HUES6 (cell line): ENCODE data around the gene ROR2.
A peak's percentile ranks its signal among the peaks of the same experiment; 100 is the strongest.
"Not testable (repeated sequence)": the region's sequence is repeated elsewhere in the genome, so short reads cannot be mapped to it uniquely, and the experiment has no call there.

ENCODE experiments used
- H3K27ac ChIP-seq: 2 replicates; pipeline ENCODE4 v1.7.0; 2013; ENCODE audit warnings: low read depth, mild to moderate bottlenecking, low read length, inconsistent platforms
- H3K27me3 ChIP-seq: 2 replicates; pipeline ENCODE4 v1.6.1; 2013; ENCODE audit warnings: low read length; ENCODE audit not compliant: control insufficient read depth, insufficient read depth
- H3K36me3 ChIP-seq: 2 replicates; pipeline ENCODE4 v1.6.1; 2013; ENCODE audit warnings: low read length; ENCODE audit not compliant: control insufficient read depth, insufficient read depth
- H3K4me1 ChIP-seq: 2 replicates; pipeline ENCODE4 v1.6.1; 2013; ENCODE audit warnings: low read length; ENCODE audit not compliant: control insufficient read depth, insufficient read depth
- H3K4me3 ChIP-seq: 2 replicates; pipeline ENCODE4 v1.5.1; 2013; ENCODE audit warnings: low read depth, low read length
- H3K9ac ChIP-seq: one replicate; pipeline ENCODE4 v1.6.1; 2013; ENCODE audit warnings: mild to moderate bottlenecking, low read length
- H3K9me3 ChIP-seq: 2 replicates; pipeline ENCODE4 v1.6.1; 2013; ENCODE audit warnings: low read depth, low read length; ENCODE audit not compliant: control insufficient read depth, insufficient read depth

Gene ROR2

GRCh38 chr9:91949946-91950664 is at the start of gene ROR2:
ROR2 (minus strand) TSS chr9:91950228.
- H3K9ac ChIP-seq, result peak within 1 kb of the TSS; percentile 92
- peak within 1 kb of the TSS; percentile 72; the same call in 1 of the 2 replicates for H3K27ac ChIP-seq
- H3K27me3 ChIP-seq, result peaks cover 36% of the 10 kb centered on the region
- H3K9me3 ChIP-seq, result peaks cover 3% of the 10 kb centered on the region; the same call in 1 of the 2 replicates
- peak within 1 kb of the TSS; percentile 83 for H3K4me3 ChIP-seq
- no peaks in the 10 kb centered on the region for H3K36me3 ChIP-seq
- peaks cover 44% of the 10 kb centered on the region for H3K4me1 ChIP-seq

DNA sequence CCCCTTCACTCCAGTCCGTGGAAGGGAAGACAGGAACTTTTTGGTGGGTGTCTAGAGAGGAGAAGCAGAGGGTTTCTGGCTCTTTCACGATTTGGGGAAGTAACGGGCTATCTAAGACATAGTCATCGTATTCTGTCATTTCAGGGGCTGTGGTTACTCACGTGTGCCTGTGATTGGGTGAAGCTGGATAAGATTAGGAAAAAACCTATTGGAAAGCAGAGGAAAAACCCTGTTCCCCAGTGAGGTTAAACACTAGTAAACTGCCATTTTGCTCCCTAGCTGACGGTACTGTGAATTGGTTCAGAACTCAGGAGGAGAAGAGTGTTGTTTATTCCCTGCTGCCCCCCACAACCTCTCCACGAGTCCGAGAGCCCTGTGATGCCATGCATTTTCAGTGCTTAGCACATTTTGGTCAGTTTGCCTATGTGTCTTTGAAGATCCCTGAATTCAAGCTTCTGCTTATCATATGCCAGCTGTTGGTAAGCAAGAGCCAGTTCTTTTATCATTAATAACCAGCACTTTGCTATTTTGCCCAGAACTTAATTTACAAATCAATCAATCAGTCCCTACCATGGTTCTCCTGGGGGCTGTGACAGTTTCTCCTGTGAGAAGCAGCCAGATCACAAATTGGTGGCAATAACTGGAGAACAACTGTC is 45.1 kb upstream of the ROR2 start:
- H3K4me1 ChIP-seq, result no peaks in the 10 kb centered on the region; the same call in 1 of the 2 replicates
- no peak overlapping the region for H3K27ac ChIP-seq
- H3K36me3 ChIP-seq, result no peaks in the 10 kb centered on the region
- H3K27me3 ChIP-seq, result no peaks in the 10 kb centered on the region
- H3K9ac ChIP-seq, result no peak overlapping the region
- no peak overlapping the region for H3K4me3 ChIP-seq
- H3K9me3 ChIP-seq, result no peaks in the 10 kb centered on the region

- Histone ChIP-seq H3K36me3 (no peaks in the 10 kb centered on the region), H3K27ac (no peak overlapping the region), H3K27me3 (no peaks in the 10 kb centered on the region), H3K9me3 (no peaks in the 10 kb centered on the region), H3K9ac (no peak overlapping the region), H3K4me3 (no peak overlapping the region), H3K4me1 (no peaks in the 10 kb centered on the region; the same call in 1 of the 2 replicates)
These were observed 44.4 kb upstream of the ROR2 start for GRCh38 chr9:91994422-91994821.

GRCh38 chr9:91992461-91993041 is 42.5 kb upstream of the ROR2 start:
- Histone ChIP-seq H3K27me3 (no peaks in the 10 kb centered on the region), H3K27ac (no peak overlapping the region), H3K9me3 (no peaks in the 10 kb centered on the region), H3K36me3 (no peaks in the 10 kb centered on the region), H3K4me1 (no peaks in the 10 kb centered on the region; the same call in 1 of the 2 replicates), H3K9ac (no peak overlapping the region), H3K4me3 (no peak overlapping the region)

DNA sequence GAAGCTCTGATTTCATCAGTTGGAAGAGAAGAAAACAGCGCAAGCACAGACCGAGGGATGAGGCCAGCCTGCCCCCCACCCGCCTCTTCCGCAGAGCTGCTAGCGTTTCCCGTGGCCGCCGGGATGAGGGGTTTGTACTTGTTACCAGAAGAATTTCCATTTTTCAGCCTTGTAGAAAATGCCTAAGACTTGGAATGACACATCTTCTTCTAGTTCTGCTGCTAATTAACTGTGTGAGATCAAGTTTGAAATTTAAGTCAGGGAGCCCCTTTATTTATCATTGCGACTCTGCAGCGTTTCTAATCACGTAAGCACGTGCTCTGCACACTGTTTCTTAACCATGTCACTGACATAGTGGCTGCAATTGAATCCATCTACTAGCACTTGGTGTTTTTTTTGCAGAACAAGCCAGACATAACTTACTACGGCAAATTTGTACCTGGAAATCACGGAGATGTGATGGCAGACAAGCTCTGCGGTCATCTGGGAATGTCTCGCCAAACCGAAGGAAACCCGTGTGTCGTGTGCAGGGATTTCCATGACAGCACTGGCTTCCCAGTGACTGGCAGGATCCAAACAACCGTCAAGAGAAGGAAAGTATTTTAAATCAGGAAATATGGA is 41.8 kb upstream of the ROR2 start:
- no peak overlapping the region for H3K9ac ChIP-seq
- H3K9me3 ChIP-seq, result no peaks in the 10 kb centered on the region
- H3K4me1 ChIP-seq, result no peaks in the 10 kb centered on the region; the same call in 1 of the 2 replicates
- H3K36me3 ChIP-seq, result no peaks in the 10 kb centered on the region
- H3K27ac ChIP-seq, result no peak overlapping the region
- H3K4me3 ChIP-seq, result no peak overlapping the region
- no peaks in the 10 kb centered on the region for H3K27me3 ChIP-seq

DNA sequence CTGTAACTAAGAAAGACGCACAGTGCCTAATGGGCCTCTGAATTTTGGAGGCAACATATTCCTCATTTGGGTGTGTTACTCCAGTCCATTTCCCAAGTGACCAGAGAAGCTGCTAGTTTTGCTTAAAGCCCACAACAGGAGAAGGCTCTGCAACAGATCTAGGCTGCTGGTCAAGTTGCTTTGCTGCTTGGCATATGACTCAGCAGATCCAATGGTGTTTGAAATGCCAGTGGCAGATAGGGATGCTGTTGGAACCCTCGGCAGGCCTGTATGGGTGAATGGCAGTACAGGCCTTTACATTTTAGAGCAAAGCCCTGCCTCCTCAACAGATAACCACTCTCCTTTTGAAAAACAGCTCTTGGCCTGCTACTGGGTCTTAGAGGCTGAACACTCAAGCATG is 36.2 kb upstream of the ROR2 start:
- no peak overlapping the region for H3K9ac ChIP-seq
- H3K4me1 ChIP-seq, result no peaks in the 10 kb centered on the region
- H3K27me3 ChIP-seq, result no peaks in the 10 kb centered on the region
- peaks cover 19% of the 10 kb centered on the region for H3K9me3 ChIP-seq
- H3K4me3 ChIP-seq, result no peak overlapping the region
- H3K36me3 ChIP-seq, result no peaks in the 10 kb centered on the region
- no peak overlapping the region for H3K27ac ChIP-seq

DNA sequence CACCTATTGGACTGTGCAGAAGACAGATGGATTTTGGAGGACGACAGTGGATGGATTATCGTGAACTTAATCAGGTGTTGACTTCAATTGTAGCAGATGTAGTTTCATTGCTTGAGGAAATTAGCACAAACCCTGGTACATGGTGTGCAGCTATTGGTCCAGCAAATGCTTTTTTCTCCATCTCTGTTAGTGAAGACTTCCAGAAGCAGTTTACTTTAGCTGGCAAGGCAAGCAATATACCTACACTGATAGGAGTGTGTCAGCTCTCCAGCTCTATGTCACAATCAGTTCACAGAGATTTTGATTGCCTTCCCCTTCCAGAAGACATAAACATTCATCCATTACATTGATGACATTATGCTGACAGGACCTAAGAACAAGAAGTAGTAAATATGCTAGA is 35.7 kb upstream of the ROR2 start:
- H3K4me3 ChIP-seq, result no peak overlapping the region
- H3K9ac ChIP-seq, result no peak overlapping the region
- no peak overlapping the region for H3K27ac ChIP-seq
- H3K36me3 ChIP-seq, result no peaks in the 10 kb centered on the region
- peaks cover 24% of the 10 kb centered on the region for H3K9me3 ChIP-seq
- H3K4me1 ChIP-seq, result no peaks in the 10 kb centered on the region
- no peaks in the 10 kb centered on the region for H3K27me3 ChIP-seq

- H3K4me1 ChIP-seq, result 0 out of 2 replicates have a peak, but pooled peaks cover 5% of the 10 kb centered on the region
- H3K9ac ChIP-seq, result no peak overlapping the region
- H3K9me3 ChIP-seq, result peaks cover 23% of the 10 kb centered on the region
- no peaks in the 10 kb centered on the region for H3K27me3 ChIP-seq
- no peak overlapping the region for H3K27ac ChIP-seq
- H3K36me3 ChIP-seq, result no peaks in the 10 kb centered on the region
- no peak overlapping the region for H3K4me3 ChIP-seq
These were observed 28.8 kb upstream of the ROR2 start for GRCh38 chr9:91978740-91979414.

DNA sequence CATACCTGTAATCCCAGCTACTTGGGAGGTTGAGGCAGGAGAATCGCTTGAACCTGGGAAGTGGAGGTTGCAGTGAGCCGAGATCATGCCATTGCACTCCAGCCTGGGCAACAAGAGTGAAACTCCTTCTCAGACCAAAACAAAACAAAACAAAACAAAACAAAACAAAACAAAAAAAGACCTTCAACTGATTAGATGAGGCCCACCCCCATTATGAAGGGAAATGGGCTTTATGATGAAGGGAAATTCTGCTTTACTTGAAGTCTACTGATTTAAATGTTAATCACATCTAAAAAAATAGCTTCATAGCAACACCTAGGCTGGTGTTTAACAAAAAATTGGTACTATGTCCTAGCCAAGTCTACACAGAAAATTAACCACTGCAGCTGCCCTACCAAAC is 25.2 kb upstream of the ROR2 start:
- H3K36me3 ChIP-seq, H3K9me3 ChIP-seq, H3K4me1 ChIP-seq, H3K27ac ChIP-seq, H3K4me3 ChIP-seq, H3K27me3 ChIP-seq, H3K9ac ChIP-seq: not testable (repeated sequence)

- Histone ChIP-seq H3K4me1 (no peaks in the 10 kb centered on the region; the same call in 1 of the 2 replicates), H3K4me3 (no peak overlapping the region), H3K36me3 (no peaks in the 10 kb centered on the region), H3K9me3 (no peaks in the 10 kb centered on the region), H3K27me3 (no peaks in the 10 kb centered on the region), H3K27ac (no peak overlapping the region), H3K9ac (no peak overlapping the region)
These were observed 22.7 kb upstream of the ROR2 start for GRCh38 chr9:91972711-91973110.
